GM21367 (cell line): ENCODE data around the gene ZNF469.
"Not testable (repeated sequence)": the region's sequence is repeated elsewhere in the genome, so short reads cannot be mapped to it uniquely, and the experiment has no call there.

ENCODE experiments used
- ATAC-seq: cut with Tn5 transposase; IDR thresholded peaks from one replicate; pipeline ENCODE4 v1.9.1; 2021; ENCODE audit not compliant: unreplicated experiment

ZNF469 gene

DNA sequence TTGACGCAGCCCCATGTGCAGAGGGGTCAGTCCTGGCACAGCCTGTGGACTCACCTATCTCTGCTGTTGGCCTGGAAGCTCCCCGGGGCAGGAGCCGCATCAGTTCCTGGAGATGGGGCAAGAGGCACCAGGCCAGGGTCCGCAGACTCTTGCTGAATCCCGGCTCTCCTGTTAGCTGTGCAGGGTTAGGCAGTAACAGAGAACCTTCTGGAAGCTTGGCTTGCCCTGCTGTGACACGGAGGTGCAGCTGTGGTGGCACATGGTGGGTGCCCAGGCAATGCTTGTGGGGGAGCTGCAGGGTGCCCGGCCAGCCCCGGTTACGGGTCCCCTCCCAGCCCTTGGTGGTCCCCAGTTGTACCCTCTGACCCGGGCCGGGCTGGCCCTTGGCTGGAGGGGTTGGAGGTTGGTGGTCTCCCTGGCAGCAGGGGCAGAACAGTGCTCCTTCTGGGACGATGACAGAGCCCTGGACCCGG, 26.0 kb upstream of the ZNF469 start:
- ATAC-seq: no peak

DNA sequence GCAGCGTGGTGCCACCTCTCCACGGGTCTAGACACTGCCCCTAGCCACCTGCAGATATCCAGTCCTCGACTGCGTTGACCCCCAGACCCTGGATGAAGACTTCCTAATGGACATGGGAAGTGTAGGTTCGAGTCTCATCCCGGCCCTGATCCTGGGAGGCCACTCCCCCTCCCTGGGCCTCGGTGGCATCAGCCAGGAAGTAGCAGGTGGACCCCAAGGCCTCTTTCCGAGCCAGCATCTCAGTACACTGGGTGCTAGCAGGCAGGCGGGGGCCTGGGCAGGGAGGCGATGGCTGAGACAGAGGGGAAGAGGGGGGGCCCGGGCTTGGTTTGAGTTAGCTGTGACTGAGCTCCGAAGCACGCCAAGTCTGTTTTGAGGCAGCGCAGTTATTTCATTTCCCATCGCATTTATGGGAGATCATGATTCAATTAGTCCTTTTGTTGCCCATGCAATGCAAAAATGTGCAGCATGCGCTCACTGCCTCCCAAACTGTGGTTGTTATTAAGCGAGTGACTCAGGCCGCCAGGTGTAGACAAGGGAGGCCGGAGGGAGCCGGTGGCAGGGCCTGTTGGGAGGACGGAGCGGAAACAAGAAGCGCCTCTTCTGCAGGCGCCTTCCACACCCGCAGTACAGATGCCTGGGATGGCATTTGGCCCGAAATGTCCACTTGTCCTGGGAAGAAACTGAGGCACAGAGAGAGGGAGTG, 25.3 kb upstream of the ZNF469 start:
- ATAC-seq: no peak

DNA sequence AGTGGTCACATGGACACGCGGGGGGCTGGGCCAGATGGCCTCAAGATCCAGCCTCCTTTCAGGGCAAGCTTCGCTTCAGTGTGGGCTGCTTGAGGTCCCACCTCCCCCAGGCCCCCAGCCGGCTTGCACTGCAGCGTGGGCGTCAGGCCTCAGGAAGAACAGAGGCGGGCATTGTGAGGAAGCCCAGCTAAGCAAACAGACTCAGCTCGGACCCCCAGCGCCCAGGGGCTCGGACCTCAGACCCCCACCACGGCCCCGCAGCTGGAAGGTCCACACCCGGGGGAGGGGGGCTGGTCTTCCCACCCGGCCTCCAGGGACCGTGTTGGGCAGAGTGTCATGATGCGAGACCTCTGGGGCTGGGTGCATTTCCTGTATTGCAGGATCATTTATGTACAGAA, 24.7 kb upstream of the ZNF469 start:
- ATAC-seq: no peak

DNA sequence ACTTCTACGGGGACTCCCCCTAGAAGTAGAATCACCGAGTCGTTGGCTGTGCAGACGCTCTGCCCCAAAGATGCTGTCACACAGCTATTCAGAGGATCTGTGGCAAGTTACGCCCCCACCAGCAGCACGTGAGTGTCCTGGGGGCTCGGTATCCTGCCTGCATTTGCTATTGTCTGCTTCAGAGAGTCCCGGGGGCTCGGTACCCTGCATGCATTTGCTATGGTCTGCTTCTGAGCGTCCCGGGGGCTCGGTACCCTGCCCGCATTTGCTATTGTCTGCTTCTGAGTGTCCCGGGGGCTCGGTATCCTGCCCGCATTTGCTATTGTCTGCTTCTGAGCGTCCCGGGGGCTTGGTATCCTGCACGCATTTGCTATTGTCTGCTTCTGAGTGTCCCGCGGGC, 23.8 kb upstream of the ZNF469 start:
- no peak for ATAC-seq

- not testable (repeated sequence) for ATAC-seq
These were observed 22.4 kb upstream of the ZNF469 start for GRCh38 chr16:88360401-88360800.

DNA sequence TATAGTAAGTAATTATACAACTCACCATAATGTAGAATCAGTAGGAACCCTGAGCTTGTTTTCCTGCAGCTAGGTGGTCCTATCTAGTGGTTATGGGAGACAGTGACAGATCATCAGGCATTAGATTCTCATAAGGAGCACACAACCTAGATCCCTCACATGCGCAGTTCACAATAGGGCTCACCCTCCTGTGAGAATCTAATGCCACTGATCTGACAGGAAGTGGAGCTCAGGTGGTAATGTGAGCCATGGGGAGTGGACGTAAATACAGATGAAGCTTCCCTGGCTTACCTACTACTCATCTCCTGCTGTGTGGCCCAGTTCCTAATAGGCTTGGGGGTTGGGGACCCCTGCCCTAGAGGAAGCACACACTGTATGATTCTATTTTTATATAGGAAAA, 21.8 kb upstream of the ZNF469 start:
- no peak for ATAC-seq

- no peak for ATAC-seq
These were observed 21.0 kb upstream of the ZNF469 start for GRCh38 chr16:88361775-88362174.

DNA sequence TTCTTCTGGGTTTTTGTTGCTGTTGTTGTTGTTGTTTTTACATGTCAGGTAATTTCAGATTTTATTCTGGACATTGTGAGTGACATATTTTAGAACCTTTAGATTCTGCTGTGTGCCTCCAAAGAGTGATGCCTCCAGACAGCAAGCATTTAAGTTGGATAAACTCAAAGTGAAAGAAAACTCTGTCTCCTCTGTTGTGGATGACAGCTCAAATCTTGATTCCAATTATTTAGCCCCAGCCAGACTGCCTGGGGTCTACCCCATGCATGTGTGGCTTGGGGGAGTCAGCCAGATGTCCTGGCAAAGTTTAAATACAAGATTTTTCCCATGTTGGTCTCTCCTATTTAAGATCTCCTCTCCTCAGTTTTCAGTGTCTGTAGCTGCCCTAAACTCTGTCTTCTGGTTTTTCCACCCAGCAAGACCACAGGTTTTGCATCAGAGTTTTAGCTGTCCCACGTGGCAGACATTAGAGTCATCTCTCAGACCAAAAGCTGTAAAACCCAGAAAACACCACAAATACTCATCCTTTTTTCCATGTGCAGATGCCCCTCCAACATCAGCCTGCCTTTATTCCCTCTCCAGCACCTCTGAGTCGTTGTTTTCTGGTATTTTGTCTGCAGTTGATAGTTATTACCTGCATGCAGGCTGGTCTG, 19.4 kb upstream of the ZNF469 start:
- no peak for ATAC-seq

- ATAC-seq: no peak
These were observed 17.4 kb upstream of the ZNF469 start for GRCh38 chr16:88365244-88365865.

DNA sequence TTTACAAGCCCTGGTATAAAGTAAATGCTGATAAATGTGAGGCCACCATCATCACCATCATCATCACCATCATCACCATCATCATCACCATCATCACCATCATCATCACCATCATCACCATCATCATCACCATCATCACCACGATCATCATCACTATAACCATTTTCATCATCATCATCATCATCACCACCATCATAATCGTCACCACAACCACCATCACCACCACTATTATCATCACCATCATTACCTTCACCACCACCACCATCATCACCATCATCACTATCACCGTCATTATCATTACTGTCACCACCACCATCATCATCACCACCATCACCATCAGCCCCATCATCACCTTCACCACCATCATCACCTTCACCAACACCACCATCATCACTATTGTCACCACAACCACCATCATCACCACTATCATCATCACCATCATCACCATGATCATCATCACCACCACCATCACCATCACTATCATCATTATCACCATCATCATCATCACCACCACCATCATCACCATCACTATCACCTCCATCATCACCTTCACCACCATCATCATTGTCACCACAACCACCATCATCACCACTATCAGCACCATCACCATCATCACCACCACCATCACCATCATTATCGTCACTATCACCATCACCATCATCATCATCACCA, 16.6 kb upstream of the ZNF469 start:
- ATAC-seq: no peak

DNA sequence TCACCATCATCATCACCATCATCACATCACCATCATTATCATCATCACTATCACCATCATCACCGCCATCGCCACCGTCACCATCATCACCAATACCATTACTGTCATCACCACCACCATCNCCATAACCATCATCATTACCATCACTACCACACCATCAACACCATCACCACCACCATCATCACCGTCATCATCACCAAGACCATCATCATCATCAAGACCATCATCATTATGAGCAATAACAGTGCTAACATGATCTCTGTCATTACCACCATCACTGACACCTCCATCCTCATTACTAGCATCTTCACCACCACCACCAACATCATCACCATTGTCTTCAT, 16.1 kb upstream of the ZNF469 start:
- ATAC-seq: no peak

DNA sequence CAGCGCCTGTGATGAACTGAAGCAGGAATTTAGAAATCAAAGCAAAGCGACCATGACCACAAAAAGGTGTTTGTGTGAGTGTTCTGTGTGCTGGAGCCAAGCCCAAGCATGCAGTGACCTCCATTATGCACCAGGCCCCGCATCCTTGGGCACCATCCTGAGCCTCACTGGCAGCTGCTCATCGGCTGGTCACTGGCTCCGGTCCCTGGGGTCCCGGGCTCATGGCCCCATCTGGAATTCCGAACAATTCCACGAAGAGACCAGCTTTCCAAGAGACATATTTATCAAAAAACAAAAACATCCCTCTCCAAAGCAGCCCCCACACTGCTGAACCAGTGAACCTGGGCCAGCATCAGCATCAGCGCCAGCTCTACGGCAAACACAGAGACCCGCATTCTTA, 15.2 kb upstream of the ZNF469 start:
- no peak for ATAC-seq

- ATAC-seq: no peak
These were observed 14.7 kb upstream of the ZNF469 start for GRCh38 chr16:88368036-88368435.

- no peak for ATAC-seq
These were observed 13.8 kb upstream of the ZNF469 start for GRCh38 chr16:88368994-88369393.

GRCh38 chr16:88369447-88370008, 13.2 kb upstream of the ZNF469 start:
- ATAC-seq: no peak

DNA sequence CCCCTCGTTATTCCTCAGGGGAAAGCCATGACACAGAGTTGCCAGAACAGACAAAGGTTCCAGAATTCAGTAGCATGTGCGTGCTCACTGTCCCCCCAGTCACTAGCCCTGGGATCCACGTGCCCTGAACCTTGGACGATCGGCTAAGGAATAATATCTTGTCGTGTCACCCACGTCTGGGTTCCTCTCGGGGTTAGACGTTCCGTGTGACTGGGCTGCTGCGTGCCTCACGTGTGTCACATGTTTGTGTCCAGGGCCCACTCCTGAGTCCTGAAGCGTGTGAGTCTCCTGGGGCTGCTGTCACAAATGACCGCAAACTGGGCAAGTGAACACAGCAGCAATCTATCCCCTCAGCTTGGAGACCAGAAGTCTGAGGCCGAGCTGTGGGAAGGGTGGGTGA, 12.4 kb upstream of the ZNF469 start:
- ATAC-seq: no peak

DNA sequence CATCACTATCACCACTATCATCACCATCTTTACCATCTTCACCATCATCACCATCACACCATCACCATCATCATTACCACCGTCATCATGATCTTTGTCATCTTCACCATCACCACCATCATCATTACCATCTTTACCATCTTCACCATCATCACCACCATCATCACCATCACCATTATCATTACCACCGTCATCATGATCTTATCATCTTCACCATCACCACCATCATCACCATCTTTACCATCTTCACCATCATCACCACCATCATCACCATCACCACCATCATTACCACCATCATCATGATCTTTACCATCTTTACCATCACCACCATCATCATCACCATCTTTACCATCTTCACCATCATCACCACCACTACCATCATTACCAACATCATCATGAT, 10.2 kb upstream of the ZNF469 start:
- ATAC-seq: no peak

GRCh38 chr16:88373211-88373610, 9.5 kb upstream of the ZNF469 start:
- ATAC-seq: no peak

DNA sequence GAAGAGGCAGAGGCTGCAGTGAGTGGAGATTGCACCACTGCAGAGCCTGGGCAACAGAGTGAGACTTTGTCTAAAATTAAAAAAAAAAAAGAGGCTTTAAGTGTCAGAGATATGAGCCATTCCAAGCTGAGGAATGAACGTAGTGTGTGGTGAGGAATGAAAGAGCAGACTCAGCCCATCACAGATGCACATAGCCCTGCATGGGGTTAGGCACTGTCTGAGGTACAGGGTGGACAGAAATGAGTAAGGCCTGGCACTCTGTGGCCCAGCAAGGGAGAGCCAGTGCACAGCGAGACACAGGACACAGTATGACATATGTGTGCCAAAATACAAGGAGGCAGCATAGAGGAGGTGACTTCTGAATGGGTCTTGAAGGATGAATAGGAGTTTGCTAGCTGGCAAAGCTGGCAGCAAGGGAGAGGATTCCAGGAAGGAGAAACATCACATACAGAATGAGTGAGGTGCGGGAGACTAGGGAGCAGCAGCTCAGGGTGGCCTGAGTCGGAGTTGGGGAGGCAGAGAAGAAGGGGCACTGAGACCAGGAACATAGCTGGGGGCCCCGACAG, 8.7 kb upstream of the ZNF469 start:
- no peak for ATAC-seq

GRCh38 chr16:88374736-88375135, 8.0 kb upstream of the ZNF469 start:
- no peak for ATAC-seq

GRCh38 chr16:88375236-88375975, 7.4 kb upstream of the ZNF469 start:
- no peak for ATAC-seq
